Myocyte (in vitro differentiated cells): ENCODE measurements around the gene PICK1. TPM values are rescaled to one million over a fixed set of nuclear protein-coding genes. Genes with fewer than 3 reads are reported as not detected.
"Not testable (repeated sequence)": the region's sequence is repeated elsewhere in the genome, so short reads cannot be mapped to it uniquely, and the experiment has no call there.

Experiments used
- DNase-seq: peaks from one replicate; pipeline ENCODE4 v3.0.0-alpha.2; 2012; ENCODE audit warnings: low read depth
- total RNA-seq: library from RNA; depleted of rRNA; stranded (reverse); fragments of >200 nt; gene quantifications from 2 replicates; pipeline ENCODE4 v1.2.3, GENCODE V29; 2014

The PICK1 gene
- total RNA-seq, 1 donor from 2014 or later, result 8.7 TPM

- DNase-seq, result no peak
These were observed 54.0 kb downstream of the PICK1 start for GRCh38 chr22:38110863-38111852.

- no peak for DNase-seq
These were observed 54.7 kb downstream of the PICK1 start for GRCh38 chr22:38111925-38112355.

- no peak for DNase-seq
These were observed 55.2 kb downstream of the PICK1 start for GRCh38 chr22:38112381-38112780.

DNA sequence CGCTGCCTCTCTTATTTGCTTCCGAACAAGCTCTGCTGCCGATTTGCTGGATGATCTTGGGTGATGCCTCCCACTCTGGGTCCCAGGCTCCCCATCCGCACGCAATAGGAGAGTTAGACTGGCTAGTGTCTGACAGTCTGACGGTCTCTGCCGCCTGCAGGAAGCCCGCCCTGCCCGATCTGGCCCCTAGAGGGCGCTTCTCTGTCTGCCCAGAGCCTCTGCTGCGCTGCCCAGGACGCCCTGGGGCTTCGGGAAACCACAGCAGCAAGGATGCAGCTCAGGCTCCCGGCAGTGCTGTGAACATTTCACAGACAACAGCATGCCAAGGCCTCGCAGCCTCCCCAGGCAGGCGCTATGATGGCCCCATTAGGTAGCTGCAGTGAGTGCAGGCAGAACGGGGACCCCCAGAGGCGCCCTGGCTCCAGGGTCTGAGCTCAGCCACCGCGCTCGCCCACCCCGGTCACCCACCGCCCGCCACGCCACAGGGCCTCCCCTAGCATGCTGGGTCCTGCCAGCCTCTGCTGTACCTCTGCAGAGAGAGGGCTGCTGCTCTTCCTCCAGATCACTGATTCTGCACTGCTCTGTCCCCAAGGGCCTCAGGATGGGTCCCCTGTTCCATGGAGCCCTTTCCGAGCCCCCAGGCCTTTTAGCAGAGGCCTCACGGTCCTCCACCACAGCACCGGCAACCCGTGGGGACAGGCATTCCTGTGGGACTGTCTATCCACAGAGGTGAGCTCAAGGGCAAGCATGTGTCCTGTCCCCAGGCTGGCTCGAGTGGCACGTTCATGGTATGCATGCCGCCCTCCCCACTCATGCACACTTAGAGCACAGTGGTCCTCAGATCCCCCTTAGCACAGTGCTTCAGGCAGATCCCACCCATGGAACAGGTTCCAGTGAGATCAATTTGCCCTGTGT, 57.5 kb downstream of the PICK1 start:
- DNase-seq, result peak; percentile 87

DNA sequence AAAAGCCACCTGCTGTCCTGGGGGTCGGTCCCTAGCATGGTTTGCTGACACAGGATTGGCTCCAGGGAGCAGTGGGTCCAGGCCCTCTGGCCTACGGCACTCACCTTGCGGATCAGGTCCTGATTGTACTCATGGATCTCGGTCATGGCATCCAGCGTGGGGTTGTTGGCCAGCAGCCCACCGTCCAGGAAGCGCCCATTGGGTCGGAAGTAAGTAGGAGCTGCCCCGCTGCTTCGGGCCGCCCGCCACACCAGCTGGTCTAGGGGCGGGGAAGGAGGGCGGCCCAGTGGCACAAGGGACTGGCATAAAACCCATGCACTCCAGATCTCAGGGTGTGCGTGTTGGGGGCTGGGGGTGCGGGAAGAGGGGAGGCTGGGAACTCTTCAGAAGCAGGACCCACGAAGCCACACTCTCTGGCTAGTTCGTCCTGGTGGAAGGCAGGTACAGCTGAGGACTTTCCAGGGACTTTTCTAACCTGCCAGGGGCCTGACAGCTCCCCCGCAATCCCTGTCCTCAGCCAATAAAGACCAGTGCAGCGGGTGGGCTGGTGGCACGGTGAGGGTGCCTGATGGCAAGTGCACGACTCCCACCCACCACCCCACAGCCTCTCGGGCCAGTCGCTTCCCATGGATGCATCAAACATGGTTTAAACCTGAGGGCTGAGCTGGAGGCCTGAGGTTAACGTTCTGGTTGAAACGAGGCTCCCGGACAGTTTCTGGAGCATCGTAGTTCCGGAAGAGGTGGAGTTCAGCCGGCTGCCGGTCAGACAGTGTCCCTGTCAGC, 58.4 kb downstream of the PICK1 start:
- DNase-seq, result no peak

GRCh38 chr22:38117556-38117955, 60.4 kb downstream of the PICK1 start:
- DNase-seq, result not testable (repeated sequence)

- DNase-seq, result no peak
These were observed 61.0 kb downstream of the PICK1 start for GRCh38 chr22:38118182-38118581.

- DNase-seq, result not testable (repeated sequence)
These were observed 61.5 kb downstream of the PICK1 start for GRCh38 chr22:38118747-38119146.

DNA sequence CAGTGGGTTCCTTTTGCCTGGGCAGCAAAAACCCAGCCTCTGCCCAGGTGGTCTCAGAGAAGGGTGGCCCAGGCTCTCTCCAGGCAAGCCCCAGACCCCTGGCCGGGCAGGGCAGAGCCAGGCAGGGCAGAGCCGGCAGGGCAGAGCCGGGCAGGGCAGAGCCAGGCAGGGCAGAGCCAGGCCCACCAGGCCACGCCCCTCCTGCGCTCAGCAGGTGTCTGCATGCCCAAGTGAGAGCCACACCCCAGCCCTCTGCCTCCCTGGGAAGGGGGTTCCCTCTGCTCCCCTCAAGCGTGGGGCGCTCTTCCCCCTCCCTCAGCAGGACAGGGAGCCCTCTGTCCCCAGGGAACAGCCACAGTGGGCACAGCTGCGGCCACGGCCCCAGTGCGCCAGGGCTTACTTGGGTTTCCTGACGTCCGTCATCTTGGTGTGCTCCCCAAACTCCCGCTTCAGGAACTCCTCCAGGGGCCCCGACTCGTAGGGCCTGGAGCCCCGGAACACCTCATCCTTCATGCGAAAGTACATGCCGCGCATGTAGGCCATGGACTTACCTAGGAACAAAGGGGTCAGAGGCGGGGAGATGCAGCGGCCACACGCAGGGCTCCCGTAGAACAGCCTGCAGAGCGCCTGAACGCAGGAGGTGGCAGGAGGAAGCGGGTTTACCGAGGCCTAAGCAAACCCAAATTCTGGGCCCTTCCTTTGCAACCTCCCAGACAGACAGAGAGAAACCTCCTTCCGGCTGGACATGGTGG, 63.3 kb downstream of the PICK1 start:
- DNase-seq, result no peak

GRCh38 chr22:38122616-38123015, 65.4 kb downstream of the PICK1 start:
- no peak for DNase-seq

DNA sequence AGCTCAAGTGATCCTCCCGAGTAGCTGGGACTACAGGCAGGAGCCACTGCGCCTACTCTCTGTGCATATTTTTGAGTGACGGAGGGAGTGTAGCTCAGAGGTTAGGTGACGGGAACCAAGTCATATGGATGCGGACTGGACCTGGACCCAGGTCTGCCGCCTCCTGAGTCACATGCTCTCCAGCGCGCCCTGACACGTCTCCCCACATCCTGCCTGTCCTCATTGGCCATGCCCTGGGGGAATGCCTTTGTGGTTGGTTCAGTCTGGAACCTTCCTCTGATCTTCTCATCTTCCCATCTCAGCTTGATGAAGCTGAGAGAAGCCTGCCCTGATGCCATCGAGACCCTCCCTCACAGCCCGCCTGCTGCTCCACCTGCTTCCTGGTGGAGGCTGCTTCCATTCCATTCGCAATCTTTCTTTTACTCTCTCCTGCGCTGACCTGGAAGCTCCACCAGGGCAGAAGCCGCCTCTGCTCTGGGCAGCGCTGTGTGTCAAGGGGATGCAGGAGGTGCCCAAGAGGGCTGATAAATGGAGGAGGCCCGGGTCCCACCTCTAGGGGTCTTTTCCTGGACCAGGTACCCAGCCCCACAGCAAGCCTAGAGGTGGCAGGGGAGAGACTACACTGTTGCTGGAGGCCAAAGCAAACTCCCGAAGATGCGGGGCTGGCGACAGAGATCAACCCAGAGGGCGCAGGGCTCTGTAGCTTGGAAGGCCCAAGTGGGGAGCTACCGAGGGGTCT, 67.2 kb downstream of the PICK1 start:
- DNase-seq, result no peak

DNA sequence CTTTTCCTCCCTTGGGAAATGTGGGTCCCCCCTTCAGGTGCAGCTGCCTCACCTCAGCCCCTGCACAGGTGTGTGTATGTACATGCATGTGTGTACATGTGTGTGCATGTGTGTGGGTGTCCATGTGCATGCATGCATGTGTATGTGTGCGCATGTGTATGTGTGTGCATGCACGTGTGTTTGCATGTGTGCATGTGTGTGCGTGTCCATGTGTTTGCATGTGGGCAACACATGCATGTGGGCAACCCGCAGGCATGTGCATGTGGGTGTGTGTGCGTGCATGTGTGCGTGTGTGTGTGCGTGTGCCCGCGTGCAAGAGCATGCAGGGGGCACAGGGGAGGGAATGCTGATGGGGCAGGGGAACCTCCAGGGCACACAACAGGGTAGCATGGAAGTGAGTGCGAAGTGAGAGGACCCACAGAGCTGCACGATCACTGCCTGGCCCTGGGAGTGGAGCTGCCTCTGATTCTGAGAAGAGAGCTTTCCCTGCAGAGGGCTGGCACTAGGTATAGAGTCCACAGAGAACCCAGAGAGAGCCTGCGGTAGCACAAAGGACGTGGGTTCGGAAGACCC, 67.9 kb downstream of the PICK1 start:
- DNase-seq, result no peak

Other genes with a start within 250 kb of the PICK1 start
- gene GCAT, start 249.5 kb upstream of the PICK1 start, total RNA-seq, result 55.5 and 65.0 TPM in 2 replicates
- 0.24 TPM in 1 of 2 replicates, not detected in the other for gene GALR3, start 234.0 kb upstream of the PICK1 start, total RNA-seq
- 40.8 and 45.9 TPM in 2 replicates for gene ANKRD54, start 213.1 kb upstream of the PICK1 start, total RNA-seq
- 415 and 450 TPM in 2 replicates for gene EIF3L, start 208.0 kb upstream of the PICK1 start, total RNA-seq
- gene MICALL1, start 151.1 kb upstream of the PICK1 start, total RNA-seq, result 51.6 and 69.1 TPM in 2 replicates
- 0.53 and 0.62 TPM in 2 replicates for gene C22orf23, start 103.8 kb upstream of the PICK1 start, total RNA-seq
- 40.9 and 43.5 TPM in 2 replicates for gene POLR2F, start 103.7 kb upstream of the PICK1 start, total RNA-seq
- gene SOX10, start 72.8 kb upstream of the PICK1 start, total RNA-seq, result not detected in 2 replicates
- 0.56 TPM in 1 of 2 replicates, not detected in the other for gene SLC16A8, start 26.8 kb downstream of the PICK1 start, total RNA-seq
- gene BAIAP2L2, start 53.3 kb downstream of the PICK1 start, total RNA-seq, result 0.10 and 0.45 TPM in 2 replicates
- 15.6 and 18.9 TPM in 2 replicates for gene PLA2G6, start 124.4 kb downstream of the PICK1 start, total RNA-seq
- 4.1 and 8.7 TPM in 2 replicates for gene MAFF, start 144.6 kb downstream of the PICK1 start, total RNA-seq
- gene TMEM184B, start 215.6 kb downstream of the PICK1 start, total RNA-seq, result 53.4 and 78.0 TPM in 2 replicates